ENCODE results near the gene VEGFC.

Gene VEGFC

GRCh38 chr4:176680668-176681180 is 112.0 kb downstream of the VEGFC start:
- no peak for DNase-seq (ENCODE audit: low spot score)

DNA sequence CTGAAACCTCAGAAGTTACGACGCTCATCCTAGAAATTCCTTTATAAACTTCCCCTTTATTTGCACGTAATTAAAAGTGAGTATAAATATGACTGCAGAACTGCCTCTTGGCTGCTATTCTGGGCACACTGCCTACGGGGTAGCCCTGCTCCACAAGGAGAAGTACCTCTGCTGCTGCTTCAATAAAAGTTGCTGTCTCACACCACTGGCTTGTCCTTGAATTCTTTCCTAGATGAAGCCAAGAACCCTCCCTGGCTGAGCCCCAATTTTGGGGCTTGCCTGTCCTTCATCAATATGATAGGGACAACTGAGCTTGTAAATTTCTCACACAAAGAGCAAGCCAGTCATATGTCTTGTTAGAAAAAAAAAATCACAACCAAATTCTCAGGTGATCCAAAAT is 115.8 kb downstream of the VEGFC start:
- no peak for DNase-seq (ENCODE audit: low spot score)

GRCh38 chr4:176675810-176676209 is 116.9 kb downstream of the VEGFC start:
- no peak for DNase-seq (ENCODE audit: low spot score)

DNA sequence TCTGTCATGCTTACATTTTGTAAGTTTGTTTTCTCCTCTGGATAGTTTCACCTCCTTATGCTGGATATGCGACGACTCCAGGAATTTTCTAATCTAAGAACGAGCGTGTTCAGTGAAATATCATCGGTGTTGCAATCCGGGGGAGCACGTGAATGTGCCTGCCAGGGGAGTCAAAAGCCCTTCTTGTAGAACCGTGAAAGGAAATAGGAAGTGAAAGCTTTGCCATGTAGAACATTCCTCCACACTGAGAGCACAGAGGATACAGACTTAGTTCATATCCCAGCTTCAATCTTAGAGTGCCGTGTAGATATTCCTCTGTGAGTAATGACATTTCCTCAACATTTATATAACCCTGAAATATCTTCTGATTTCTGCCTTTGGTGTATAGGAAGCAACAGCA is 121.2 kb downstream of the VEGFC start:
- no peak for DNase-seq (ENCODE audit: low spot score)

- DNase-seq (ENCODE audit: low spot score), result no peak
Measured at GRCh38 chr4:176668324-176668723, 124.4 kb downstream of the VEGFC start.

- DNase-seq (ENCODE audit: low spot score), result no peak
Measured at GRCh38 chr4:176664964-176665363, 127.8 kb downstream of the VEGFC start.

DNA sequence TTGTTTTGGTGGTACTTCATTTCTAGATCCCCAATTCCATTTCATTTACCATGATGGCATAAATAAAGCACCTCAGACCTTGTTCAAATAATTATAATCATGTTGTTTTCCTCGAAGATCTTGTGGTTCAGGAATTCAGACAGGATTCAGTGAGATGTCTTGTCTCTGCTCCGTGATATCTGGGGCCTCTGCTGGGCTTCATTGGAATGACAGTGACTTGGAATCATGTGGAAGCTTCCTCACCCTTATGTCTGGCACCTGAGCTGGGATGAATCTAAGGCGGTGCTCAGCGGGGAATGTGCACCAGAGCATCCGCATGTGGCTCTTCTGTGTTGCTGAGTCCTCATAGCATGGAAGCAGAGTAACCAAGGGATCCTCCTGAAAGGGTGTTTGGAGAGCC is 132.2 kb downstream of the VEGFC start:
- DNase-seq (ENCODE audit: low spot score), result no peak

DNA sequence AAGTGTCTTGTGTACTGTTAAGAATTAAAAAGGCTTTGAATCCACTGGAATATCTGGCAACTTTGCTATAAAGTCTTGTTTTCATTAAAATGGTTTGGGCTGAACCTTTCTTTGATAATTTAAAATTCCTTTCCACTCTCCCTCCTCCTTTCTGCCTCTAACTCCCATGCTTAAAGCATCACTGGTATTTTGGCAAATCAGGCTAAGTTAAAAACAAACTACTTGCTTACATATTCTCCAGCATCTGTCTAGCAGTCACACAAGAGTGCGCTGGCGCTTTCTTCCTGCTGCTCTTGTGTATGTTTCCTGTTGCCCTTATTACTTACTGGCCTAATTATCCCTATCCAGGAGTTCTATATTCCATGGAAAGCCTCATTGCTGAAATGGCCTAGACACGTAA is 136.6 kb downstream of the VEGFC start:
- DNase-seq (ENCODE audit: low spot score), result no peak

DNA sequence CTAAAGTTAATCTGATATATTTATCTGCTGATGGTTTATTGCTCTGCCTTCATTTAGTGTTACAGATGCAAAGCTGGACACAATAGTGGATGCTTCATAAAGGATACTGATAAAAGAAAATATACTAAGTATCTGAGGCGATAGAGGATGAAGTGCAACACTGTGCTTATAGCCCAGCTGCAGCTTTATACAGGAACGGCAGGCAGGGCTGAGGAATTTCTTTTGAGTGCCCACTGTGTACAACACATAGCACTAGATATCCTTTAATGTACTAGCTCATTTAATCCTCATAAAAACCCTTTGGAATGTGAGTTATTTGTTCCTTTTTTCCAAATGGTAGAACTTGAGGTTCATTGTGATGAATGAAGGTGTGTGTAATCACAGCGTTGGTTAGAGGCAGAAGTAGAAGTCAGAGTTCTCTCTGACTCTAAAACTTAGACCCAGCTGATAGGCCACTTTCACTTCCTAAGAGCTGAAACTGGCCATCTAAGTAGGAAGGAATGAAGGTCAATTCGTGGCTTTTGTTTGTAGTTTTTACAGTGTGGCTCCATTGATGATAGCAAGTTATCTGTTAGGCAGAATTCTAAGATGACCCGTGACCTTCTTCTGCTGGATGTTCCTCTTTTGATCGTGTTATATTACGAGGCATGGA is 138.0 kb downstream of the VEGFC start:
- DNase-seq (ENCODE audit: low spot score), result no peak

DNA sequence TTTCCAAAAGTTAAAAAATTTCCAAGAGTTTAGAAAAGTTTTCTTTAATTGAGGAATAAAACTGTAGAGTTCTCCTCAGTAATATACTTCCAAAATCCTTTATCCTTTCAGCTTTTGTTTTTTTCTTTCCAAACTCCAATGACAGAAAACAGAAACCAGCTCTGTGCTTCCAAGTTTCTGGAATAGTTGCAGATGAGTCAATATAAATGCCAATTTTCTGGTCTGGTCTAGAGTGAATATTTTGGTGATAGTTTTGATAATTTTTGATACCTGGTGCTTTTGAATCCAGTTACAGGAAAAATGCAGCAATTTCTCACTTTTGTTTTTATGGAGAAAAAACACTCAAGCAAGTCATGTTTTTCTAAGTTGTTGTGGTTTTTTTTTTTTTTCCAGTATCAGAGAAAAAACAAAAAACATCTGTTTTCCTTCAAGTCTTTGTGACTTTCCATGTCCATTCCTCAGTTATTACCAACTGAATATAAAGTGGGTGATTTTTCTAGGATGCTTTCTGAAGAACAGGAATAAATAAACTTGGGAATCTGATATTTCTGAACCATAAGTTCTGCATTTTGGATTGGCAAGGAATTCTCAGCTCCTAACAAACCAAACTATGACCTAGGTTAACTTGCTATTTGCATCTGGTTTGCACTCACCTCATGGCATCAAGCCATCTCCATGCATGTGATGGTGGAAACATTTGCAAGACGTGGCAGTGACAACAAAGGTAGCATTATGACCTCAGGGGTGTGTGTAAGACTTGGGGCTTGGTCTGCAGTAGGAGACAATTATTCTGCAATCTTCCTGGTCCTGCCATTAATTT is 139.1 kb downstream of the VEGFC start:
- no peak for DNase-seq (ENCODE audit: low spot score)

DNA sequence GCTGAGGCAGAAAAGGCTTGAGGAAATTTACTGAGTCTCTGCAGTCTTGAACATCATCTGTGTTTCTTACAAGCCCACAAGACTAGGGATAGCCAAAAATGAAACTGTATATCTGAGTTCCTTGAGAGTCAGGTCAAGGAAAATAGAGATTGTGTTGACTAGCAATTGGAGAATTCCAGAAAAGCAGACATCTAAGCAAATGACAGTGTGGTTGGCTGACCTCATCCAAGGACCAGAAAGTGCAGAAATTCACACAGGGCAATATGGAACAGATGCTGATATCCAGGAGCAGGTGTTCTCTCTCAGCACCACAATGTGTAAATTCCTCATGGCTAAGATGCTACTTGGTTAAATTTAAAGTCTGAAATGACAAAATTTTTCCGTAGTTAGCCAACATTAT is 146.4 kb downstream of the VEGFC start:
- no peak for DNase-seq (ENCODE audit: low spot score)

DNA sequence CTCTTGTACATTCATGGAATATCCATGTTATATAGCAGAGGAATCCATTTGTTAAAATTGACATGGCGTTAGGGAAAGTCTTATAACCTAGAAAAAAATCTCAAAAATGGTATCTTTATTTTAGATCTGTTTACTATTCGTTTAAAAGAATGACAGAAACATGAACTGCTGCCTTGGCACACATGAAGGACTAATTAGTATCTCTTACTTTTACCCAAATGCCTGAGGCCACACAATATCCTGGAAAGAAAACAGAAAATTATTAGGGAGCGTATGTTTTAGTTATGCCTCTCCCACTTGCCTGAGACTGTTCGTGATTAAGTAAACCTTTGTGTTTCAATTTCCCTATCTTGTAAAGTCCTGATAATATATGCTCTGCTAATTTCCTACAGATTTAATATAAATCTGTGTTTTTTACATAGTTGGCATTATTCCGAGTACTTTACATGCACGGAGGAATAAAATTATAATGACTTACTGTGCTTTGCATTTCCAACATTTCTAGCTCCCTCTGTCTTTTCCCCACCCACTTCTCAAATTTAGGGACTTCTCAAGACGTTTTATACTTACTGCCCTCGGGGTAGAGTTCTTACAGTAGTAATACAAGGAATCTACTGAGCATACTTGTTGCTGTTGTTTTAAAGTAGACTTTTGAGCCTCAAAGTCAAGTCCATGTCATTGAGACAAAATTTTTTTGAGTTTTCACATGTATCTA is 147.3 kb downstream of the VEGFC start:
- DNase-seq (ENCODE audit: low spot score), result no peak

- DNase-seq (ENCODE audit: low spot score), result no peak
Measured at GRCh38 chr4:176642472-176642871, 150.2 kb downstream of the VEGFC start.

DNA sequence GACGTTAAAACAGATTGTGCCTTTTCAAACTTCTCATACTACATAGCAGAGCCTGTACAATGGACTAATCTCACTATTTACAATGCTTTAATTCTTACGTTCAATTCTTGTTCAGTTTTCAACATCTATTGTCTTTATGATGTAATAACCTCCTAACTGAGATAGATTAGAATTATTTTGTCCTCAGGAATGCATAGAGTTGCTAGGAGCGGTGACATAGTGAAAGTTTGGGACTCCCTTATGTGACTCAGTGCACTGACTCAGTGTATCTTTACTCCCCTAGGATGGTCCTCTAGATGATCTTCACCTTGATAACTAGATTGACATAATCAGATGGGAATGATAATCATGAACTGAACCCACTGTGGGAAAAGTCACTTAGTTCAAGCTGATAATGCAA is 151.5 kb downstream of the VEGFC start:
- DNase-seq (ENCODE audit: low spot score), result no peak

- DNase-seq (ENCODE audit: low spot score), result no peak
Measured at GRCh38 chr4:176638992-176639391, 153.7 kb downstream of the VEGFC start.

DNA sequence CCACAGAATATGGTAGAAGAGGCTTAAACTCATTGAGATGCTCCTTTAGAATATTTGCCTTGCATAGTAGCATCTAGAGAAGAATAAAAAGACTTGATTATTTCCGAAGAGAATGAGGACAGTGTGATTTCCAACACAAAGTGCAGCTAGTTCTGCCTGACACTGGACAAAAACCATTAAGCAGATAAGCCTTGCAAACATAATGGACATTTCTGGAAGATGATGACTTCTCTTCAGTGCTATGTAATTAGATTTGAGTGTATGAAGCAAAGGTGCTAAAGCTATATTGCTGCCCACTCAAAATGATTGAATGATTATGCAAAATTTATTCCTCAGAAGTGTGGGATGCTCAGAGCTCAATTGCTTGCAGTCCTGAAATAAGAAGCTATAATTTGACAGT is 156.4 kb downstream of the VEGFC start:
- no peak for DNase-seq (ENCODE audit: low spot score)

DNA sequence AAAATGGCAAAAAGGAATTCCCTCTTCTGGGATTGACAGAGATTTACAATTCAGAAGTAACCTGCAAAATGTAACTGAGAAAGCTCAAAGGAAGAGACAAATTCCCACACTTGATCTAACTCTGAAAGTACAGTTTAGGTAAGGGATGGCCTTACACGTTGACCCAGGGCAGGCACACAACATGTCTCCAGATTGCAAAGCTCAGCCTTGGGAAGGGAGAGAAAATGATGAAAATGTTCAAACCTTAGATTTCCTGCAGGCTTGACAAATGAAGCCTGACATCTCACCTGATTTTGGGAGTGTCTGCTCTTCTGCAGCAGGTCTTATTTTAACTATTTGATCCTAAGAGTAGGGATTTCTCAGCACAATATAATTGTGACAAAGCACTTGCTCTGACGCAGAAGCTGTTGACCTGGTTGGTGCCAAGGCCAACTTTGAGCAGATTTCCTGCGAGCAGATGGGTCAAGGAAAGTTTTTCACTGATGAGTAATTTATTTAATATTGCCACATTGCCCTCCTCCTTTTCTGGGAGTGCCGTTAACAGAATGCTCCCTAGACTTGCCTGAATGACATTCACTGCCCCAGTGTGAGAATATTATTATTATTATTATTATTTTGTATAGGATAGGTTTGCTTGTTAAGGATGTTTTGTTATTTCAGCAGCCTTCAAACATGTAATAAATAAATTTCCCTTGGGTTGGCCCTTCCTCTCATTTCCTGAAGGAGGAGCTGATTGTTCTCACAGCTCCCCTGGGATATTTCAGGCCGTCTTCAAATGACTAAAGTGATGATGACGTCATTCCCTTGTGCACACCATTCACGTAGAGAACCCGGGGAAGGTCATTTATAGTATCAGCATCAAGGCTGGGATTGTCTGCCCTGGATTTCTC is 157.1 kb downstream of the VEGFC start:
- no peak for DNase-seq (ENCODE audit: low spot score)

All from left forelimb (tissue), 1 donor.